Uterus (tissue), 4 donors: Measurements from ENCODE around the gene METTL4. TPM values are rescaled to one million over a fixed set of nuclear protein-coding genes. Genes with fewer than 3 reads are reported as not detected.

Experiments used
- DNase-seq, 2 donors: peaks; one replicate each; pipeline ENCODE4 v3.0.0-alpha.2; 2019 to 2020
- H3K27ac ChIP-seq, 2 donors: fragments of 200-600 bp; sonication (generic); 1 replicate in 1 of 2; 2 replicates in 1 of 2; pipeline ENCODE4 v1.5.1; 2016 to 2018
- H3K27me3 ChIP-seq, 2 donors: fragments of 200-600 bp; sonication (generic); one replicate each; pipeline ENCODE4 v1.5.1; 2018 to 2019; ENCODE audit warnings: control low read depth in 1 of 2
- H3K36me3 ChIP-seq, 2 donors: fragments of 200-600 bp; sonication (generic); one replicate each; pipeline ENCODE4 v1.5.1; 2019; ENCODE audit warnings: control low read depth in 1 of 2
- H3K4me1 ChIP-seq, 2 donors: fragments of 200-600 bp; sonication (generic); one replicate each; pipeline ENCODE4 v1.5.1; 2018 to 2019; ENCODE audit warnings: control low read depth in 1 of 2
- H3K4me3 ChIP-seq, 2 donors: fragments of 200-600 bp; sonication (generic); 1 replicate in 1 of 2; 2 replicates in 1 of 2; pipeline ENCODE4 v1.5.1; 2018 to 2019; ENCODE audit warnings: mild to moderate bottlenecking in 1 of 2
- H3K9me3 ChIP-seq, 2 donors: fragments of 200-600 bp; sonication (generic); one replicate each; pipeline ENCODE4 v1.5.1; 2019; ENCODE audit warnings: control low read depth in 1 of 2
- CTCF ChIP-seq, 4 experiments: fragments of 200-600 bp in 2 of 4; fragments of 450-650 bp in 2 of 4; sonication (generic) in 2 of 4; IDR thresholded peaks; one replicate each; pipeline ENCODE4 v1.5.1; 2016 to 2019; ENCODE audit warnings: antibody characterized with exemption in 4 of 4, mild to moderate bottlenecking in 2 of 4, moderate library complexity in 1 of 4
- POLR2A ChIP-seq, 2 donors: fragments of 450-650 bp; IDR thresholded peaks; one replicate each; pipeline ENCODE4 v1.6.1; 2016; ENCODE audit warnings: antibody characterized with exemption in 2 of 2, mild to moderate bottlenecking in 1 of 2, moderate library complexity in 1 of 2
- intact Hi-C: fragments of 100-400 bp; cut with DNase I; formaldehyde crosslinking; loops from one replicate; pipeline ENCODE4 v1.15.1; 2023; ENCODE audit warnings: low total_unique reads
- total RNA-seq, 4 donors: library from RNA; depleted of rRNA in 3 of 4; stranded (reverse); fragments of >200 nt in 3 of 4; gene quantifications; one replicate each; pipeline versions ENCODE4 v1.1.0 to v1.2.4, GENCODE V29; 2014 to 2023
- donor health status: DM: yes; HTN: yes; CAD: no.

METTL4 gene
- total RNA-seq, 4 donors from 2014 or later = 6.7 to 22.9 (median 18.5) TPM

DNA sequence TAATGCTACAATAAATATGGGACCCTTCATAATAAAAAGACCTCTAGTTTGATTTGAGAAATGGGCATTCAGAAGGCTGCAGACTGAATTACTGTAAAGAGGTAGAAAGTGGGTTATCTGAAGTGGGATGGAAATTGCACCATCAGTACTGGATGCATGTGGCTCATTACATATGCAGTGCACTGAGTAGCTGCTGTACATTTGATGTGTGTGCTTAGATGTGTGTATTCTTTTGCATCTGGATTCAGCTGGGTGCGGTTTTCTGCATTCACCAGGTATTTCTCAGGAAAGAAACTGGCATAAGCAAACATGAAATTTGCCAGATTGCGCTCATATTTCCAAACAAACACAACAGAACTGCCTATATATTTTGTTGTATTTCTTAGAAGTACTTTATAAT, 38.3 kb upstream of the METTL4 start:
- H3K27me3 ChIP-seq = no peaks in the 10 kb centered on the region
- H3K9me3 ChIP-seq = no peaks in the 10 kb centered on the region
- H3K27ac ChIP-seq = no peak overlapping the region
- H3K36me3 ChIP-seq = no peaks in the 10 kb centered on the region
- no peaks in the 10 kb centered on the region for H3K4me1 ChIP-seq
- DNase-seq = no peak
- no peak for TF ChIP-seq POLR2A (IDR thresholded peaks at IDR 0.05)
- no peak for TF ChIP-seq CTCF (IDR thresholded peaks at IDR 0.05)
- intact Hi-C loops = no loop called here
- H3K4me3 ChIP-seq = no peak overlapping the region

DNA sequence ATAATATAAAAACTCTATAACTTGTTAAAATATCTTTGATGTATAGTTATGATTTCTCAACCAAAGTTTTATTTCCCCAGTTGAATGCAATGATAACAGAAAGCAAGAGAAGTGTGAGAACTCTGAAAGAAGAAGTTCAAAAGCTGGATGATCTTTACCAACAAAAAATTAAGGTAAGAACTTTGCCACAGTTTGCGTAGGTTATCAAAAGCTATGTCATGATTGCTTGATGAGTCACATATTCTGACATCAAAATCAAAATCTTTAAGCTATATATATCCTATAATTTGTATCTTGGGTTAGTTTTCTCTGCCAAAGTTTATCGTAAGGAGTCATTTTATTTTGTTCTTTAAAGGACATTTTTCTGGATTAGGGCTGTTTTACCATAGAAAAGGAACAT, 35.0 kb upstream of the METTL4 start:
- TF ChIP-seq CTCF (IDR thresholded peaks at IDR 0.05) = no peak
- no peak for TF ChIP-seq POLR2A (IDR thresholded peaks at IDR 0.05)
- no peak for DNase-seq
- no peak overlapping the region for H3K4me3 ChIP-seq
- H3K36me3 ChIP-seq = no peaks in the 10 kb centered on the region
- no peaks in the 10 kb centered on the region for H3K9me3 ChIP-seq
- no peaks in the 10 kb centered on the region for H3K27me3 ChIP-seq
- intact Hi-C loops = no loop called here
- H3K27ac ChIP-seq = peak overlapping the region in 1 of 2 donors; percentile 5
- H3K4me1 ChIP-seq = no peaks in the 10 kb centered on the region

DNA sequence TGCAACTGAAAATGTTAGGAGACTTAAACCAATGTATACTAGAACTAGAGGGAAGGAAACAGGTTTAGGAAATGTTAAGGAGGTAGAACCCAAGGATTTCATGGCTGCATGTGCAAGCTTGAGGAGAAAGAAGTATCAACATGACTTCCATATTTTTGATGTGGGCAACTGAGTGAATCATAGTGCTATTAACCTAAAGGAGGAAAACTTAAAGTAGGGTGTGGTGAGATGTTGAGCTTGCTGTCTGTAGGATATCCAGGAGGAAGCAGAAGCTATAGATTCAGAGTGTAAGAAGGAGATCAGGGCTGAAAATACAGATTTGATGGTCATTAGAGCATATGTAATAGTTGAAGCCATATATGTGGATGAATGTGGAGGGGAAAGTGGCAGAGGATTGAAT, 31.5 kb upstream of the METTL4 start:
- TF ChIP-seq CTCF (IDR thresholded peaks at IDR 0.05) = no peak
- TF ChIP-seq POLR2A (IDR thresholded peaks at IDR 0.05) = no peak
- Histone ChIP-seq H3K9me3 (no peaks in the 10 kb centered on the region), H3K4me3 (no peak overlapping the region), H3K36me3 (no peaks in the 10 kb centered on the region), H3K27me3 (no peaks in the 10 kb centered on the region), H3K4me1 (no peaks in the 10 kb centered on the region), H3K27ac (no peak overlapping the region)
- no peak for DNase-seq
- intact Hi-C loops = no loop called here

DNA sequence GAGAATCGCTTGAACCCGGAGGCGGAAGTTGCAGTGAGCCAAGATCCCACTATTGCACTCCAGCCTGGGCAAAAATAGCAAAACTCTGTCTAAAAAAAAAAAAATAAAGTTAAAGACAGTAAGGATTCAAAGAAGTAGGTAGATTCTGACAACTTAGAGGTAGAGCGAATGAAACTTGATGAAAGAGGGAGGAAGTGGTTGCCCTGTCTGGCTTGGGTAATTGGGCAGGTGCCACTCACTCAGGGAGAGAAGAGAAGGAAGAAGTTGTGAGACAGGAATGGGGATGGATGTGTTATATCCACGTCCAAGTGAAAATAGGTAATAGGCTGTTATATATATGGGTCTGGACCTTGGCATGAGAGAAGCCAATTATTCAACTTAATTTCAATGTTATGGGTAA, 26.3 kb upstream of the METTL4 start:
- intact Hi-C loops = no loop called here
- H3K27ac ChIP-seq = no peak overlapping the region
- no peaks in the 10 kb centered on the region for H3K27me3 ChIP-seq
- no peak overlapping the region for H3K4me3 ChIP-seq
- DNase-seq = no peak
- TF ChIP-seq CTCF (IDR thresholded peaks at IDR 0.05) (no peak), POLR2A (IDR thresholded peaks at IDR 0.05) (no peak)
- H3K36me3 ChIP-seq = no peaks in the 10 kb centered on the region
- H3K4me1 ChIP-seq = no peaks in the 10 kb centered on the region
- H3K9me3 ChIP-seq = no peaks in the 10 kb centered on the region

- H3K4me3 ChIP-seq = peak overlapping the region; percentile 5 to 11
- no peaks in the 10 kb centered on the region for H3K27me3 ChIP-seq
- intact Hi-C loops = no loop called here
- H3K9me3 ChIP-seq = no peaks in the 10 kb centered on the region
- H3K4me1 ChIP-seq = no peaks in the 10 kb centered on the region
- H3K36me3 ChIP-seq = no peaks in the 10 kb centered on the region
- H3K27ac ChIP-seq = peak overlapping the region; percentile 77 to 90
- TF ChIP-seq POLR2A (IDR thresholded peaks at IDR 0.05) (no peak), CTCF (IDR thresholded peaks at IDR 0.05) (no peak)
- no peak for DNase-seq
These were observed 19.0 kb upstream of the METTL4 start for GRCh38 chr18:2590303-2590702.
